SK-N-SH (cell line): ENCODE measurements around the gene DDX24. TPM values are rescaled to one million over a fixed set of nuclear protein-coding genes. Genes with fewer than 3 reads are reported as not detected.

ENCODE experiments used
- CTCF ChIA-PET: fragments of 300-600, 350-600 bp; formaldehyde crosslinking; extraction: SDS; loops from one replicate; lab custom pipeline; 2021; lab: Yijun Ruan, JAX
- POLR2A ChIA-PET: fragments of 350-600 bp; sonication (Branson Sonifier 250); formaldehyde crosslinking; extraction: SDS; loops from one replicate; lab custom pipeline; 2020; ENCODE audit warnings: antibody characterized with exemption, inconsistent platforms; lab: Yijun Ruan, JAX
- DNase-seq: peaks from one replicate; pipeline ENCODE4 v3.0.0; 2012
- H2AFZ ChIP-seq: fragments of 200-600 bp; sonication (generic); 2 replicates; pipeline ENCODE4 v1.8.1; 2016; ENCODE audit warnings: antibody characterized with exemption, mild to moderate bottlenecking, low read depth
- H3F3A ChIP-seq: fragments of 200-600 bp; sonication (generic); replicated peaks from 2 replicates; pipeline ENCODE3; 2016; ENCODE audit warnings: antibody characterized with exemption, mild to moderate bottlenecking; ENCODE audit not compliant: insufficient read depth
- H3K27ac ChIP-seq, 2 experiments: fragments of 200-500 bp in 1 of 2; fragments of 200-600 bp in 1 of 2; sonication (Bioruptor generic) in 1 of 2; sonication (generic), shearing (Covaris generic) in 1 of 2; 2 replicates each; pipeline versions ENCODE4 v1.5.1 to v1.6.1; 2014 to 2016; ENCODE audit warnings: low read depth in 2 of 2, inconsistent platforms in 1 of 2, low read length in 1 of 2, mild to moderate bottlenecking in 1 of 2, mixed read lengths in 1 of 2
- H3K27me3 ChIP-seq: fragments of 200-600 bp; sonication (generic), shearing (Covaris generic); 2 replicates; pipeline ENCODE4 v1.6.1; 2016; ENCODE audit warnings: mixed run types; ENCODE audit not compliant: insufficient read depth
- H3K36me3 ChIP-seq, 2 experiments: fragments of 200-500 bp in 1 of 2; fragments of 200-600 bp in 1 of 2; sonication (Bioruptor generic) in 1 of 2; sonication (generic) in 1 of 2; replicated peaks in 1 of 2; 2 replicates each; pipeline versions ENCODE3 to v1.5.1; 2014 to 2016; ENCODE audit warnings: low read length in 1 of 2, mild to moderate bottlenecking in 1 of 2; ENCODE audit not compliant: insufficient read depth in 2 of 2, control insufficient read depth in 1 of 2
- H3K4me1 ChIP-seq, 2 experiments: fragments of 200-500 bp in 1 of 2; fragments of 200-600 bp in 1 of 2; sonication (Bioruptor generic) in 1 of 2; sonication (generic), shearing (Covaris generic) in 1 of 2; 2 replicates each; pipeline versions ENCODE4 v1.5.1 to v1.6.1; 2014 to 2016; ENCODE audit warnings: low read depth in 1 of 2, low read length in 1 of 2, mixed run types in 1 of 2; ENCODE audit not compliant: insufficient read depth in 2 of 2, control insufficient read depth in 1 of 2
- H3K4me2 ChIP-seq: fragments of 200-600 bp; sonication (generic), shearing (Covaris generic); 2 replicates; pipeline ENCODE4 v1.6.1; 2017; ENCODE audit warnings: mixed run types
- H3K4me3 ChIP-seq, 2 experiments: fragments of 200-500 bp in 1 of 2; fragments of 200-600 bp in 1 of 2; sonication (Bioruptor generic) in 1 of 2; sonication (generic), shearing (Covaris generic) in 1 of 2; 2 replicates each; pipeline versions ENCODE4 v1.5.1 to v1.8.1; 2014 to 2016; ENCODE audit warnings: low read depth in 2 of 2, inconsistent platforms in 1 of 2, low read length in 1 of 2, mild to moderate bottlenecking in 1 of 2, mixed read lengths in 1 of 2, moderate library complexity in 1 of 2
- H3K79me2 ChIP-seq: fragments of 200-600 bp; sonication (generic); 2 replicates; pipeline ENCODE4 v1.8.1; 2017; ENCODE audit warnings: mild to moderate bottlenecking; ENCODE audit not compliant: insufficient read depth
- H3K9ac ChIP-seq: fragments of 200-600 bp; sonication (generic); 2 replicates; pipeline ENCODE4 v1.6.1; 2017; ENCODE audit warnings: mixed run types
- H3K9me2 ChIP-seq: fragments of 200-600 bp; sonication (generic); 2 replicates; pipeline ENCODE4 v1.6.1; 2017; ENCODE audit warnings: mixed run types
- H3K9me3 ChIP-seq: fragments of 200-600 bp; sonication (generic); 2 replicates; pipeline ENCODE4 v1.6.1; 2017; ENCODE audit warnings: mixed run types, mild to moderate bottlenecking, moderate library complexity
- H4K20me1 ChIP-seq: fragments of 200-600 bp; sonication (generic); 2 replicates; pipeline ENCODE4 v1.6.1; 2017; ENCODE audit warnings: mild to moderate bottlenecking, mixed run types; ENCODE audit not compliant: insufficient read depth
- CHD2 ChIP-seq: fragments of 150-350 bp; IDR thresholded peaks from 2 replicates; pipeline ENCODE4 v1.6.1; 2018; ENCODE audit warnings: low read length; ENCODE audit not compliant: partially characterized antibody
- ELF1 ChIP-seq: IDR thresholded peaks from 2 replicates; pipeline ENCODE4 v1.4.0; 2012
- EP300 ChIP-seq, 2 experiments: IDR thresholded peaks; 2 replicates each; pipeline versions ENCODE4 v1.4.0 to v1.6.1; 2012; ENCODE audit warnings: borderline replicate concordance in 1 of 2, low read depth in 1 of 2, low read length in 1 of 2
- GABPA ChIP-seq: IDR thresholded peaks from 2 replicates; pipeline ENCODE4 v1.4.0; 2012; ENCODE audit warnings: low read depth, mild to moderate bottlenecking
- GATA2 ChIP-seq: sonication (generic); formaldehyde crosslinking; IDR thresholded peaks from 2 replicates; pipeline ENCODE4 v1.5.0; 2020; ENCODE audit warnings: mild to moderate bottlenecking, missing genetic modification reagents
- MEF2A ChIP-seq: IDR thresholded peaks from 2 replicates; pipeline ENCODE4 v1.4.0; 2012; ENCODE audit warnings: low read depth, borderline replicate concordance
- MXI1 ChIP-seq: IDR thresholded peaks from 2 replicates; pipeline ENCODE4 v1.6.1; 2012; ENCODE audit warnings: mild to moderate bottlenecking, low read depth, low read length, improper control_type of control experiment
- NRF1 ChIP-seq: IDR thresholded peaks from 2 replicates; pipeline ENCODE4 v1.6.1; 2012; ENCODE audit warnings: low read depth, mild to moderate bottlenecking, low read length
- POLR2AphosphoS5 ChIP-seq: IDR thresholded peaks from 2 replicates; pipeline ENCODE4 v1.6.1; 2012; ENCODE audit warnings: low read depth, low read length
- RAD21 ChIP-seq: IDR thresholded peaks from 2 replicates; pipeline ENCODE4 v1.6.1; 2012; ENCODE audit warnings: mild to moderate bottlenecking, low read length
- RXRA ChIP-seq: IDR thresholded peaks from 2 replicates; pipeline ENCODE4 v1.4.0; 2012; ENCODE audit warnings: low read depth, mild to moderate bottlenecking, borderline replicate concordance
- SIN3A ChIP-seq: IDR thresholded peaks from 2 replicates; pipeline ENCODE4 v1.6.1; 2012; ENCODE audit warnings: low read depth, mild to moderate bottlenecking, low read length, moderate library complexity, borderline replicate concordance
- SMC3 ChIP-seq: IDR thresholded peaks from 2 replicates; pipeline ENCODE4 v1.6.1; 2012; ENCODE audit warnings: low read depth, low read length, improper control_type of control experiment
- TAF1 ChIP-seq: IDR thresholded peaks from 2 replicates; pipeline ENCODE4 v1.6.1; 2012; ENCODE audit warnings: low read depth, mild to moderate bottlenecking, low read length, moderate library complexity, borderline replicate concordance
- TCF12 ChIP-seq: IDR thresholded peaks from 2 replicates; pipeline ENCODE4 v1.4.0; 2012
- YY1 ChIP-seq: IDR thresholded peaks from 2 replicates; pipeline ENCODE4 v1.4.0; 2012; ENCODE audit warnings: low read depth, mild to moderate bottlenecking
- WGBS: methylation state at CpG from one replicate; pipeline ENCODE4 v1.1.6; 2017; ENCODE audit warnings: low lambda C conversion rate; 5-methylcytosine and 5-hydroxymethylcytosine counted together
- polyA plus RNA-seq, 3 experiments: library from polyadenylated mRNA; depleted of rRNA; stranded (reverse); fragments of >200 nt; gene quantifications; 2 replicates each; pipeline ENCODE4 v1.2.3, GENCODE V29; 2012
- TF ChIP-seq, protein P1 (sequence below): IDR thresholded peaks from 2 replicates; pipeline ENCODE4 v1.4.0; 2012; ENCODE audit warnings: low read depth, borderline replicate concordance
- TF ChIP-seq, protein P2 (sequence below): IDR thresholded peaks from 2 replicates; pipeline ENCODE4 v1.4.0; 2012; ENCODE audit warnings: low read depth
- TF ChIP-seq, protein P3 (sequence below): fragments of 150-350 bp; IDR thresholded peaks from 2 replicates; pipeline ENCODE4 v1.6.1; 2016; ENCODE audit warnings: mild to moderate bottlenecking, low read depth, low read length
- TF ChIP-seq, protein P4 (sequence below): fragments of 200-600 bp; sonication (generic); IDR thresholded peaks from 2 replicates; pipeline ENCODE4 v1.6.1; 2017; ENCODE audit warnings: antibody characterized with exemption, mild to moderate bottlenecking, moderate library complexity
- TF ChIP-seq, protein P5 (sequence below): fragments of 150-350 bp; IDR thresholded peaks from 2 replicates; pipeline ENCODE4 v1.6.1; 2017; ENCODE audit warnings: antibody characterized with exemption, low read length, low read depth, borderline replicate concordance

The DDX24 gene, protein sequence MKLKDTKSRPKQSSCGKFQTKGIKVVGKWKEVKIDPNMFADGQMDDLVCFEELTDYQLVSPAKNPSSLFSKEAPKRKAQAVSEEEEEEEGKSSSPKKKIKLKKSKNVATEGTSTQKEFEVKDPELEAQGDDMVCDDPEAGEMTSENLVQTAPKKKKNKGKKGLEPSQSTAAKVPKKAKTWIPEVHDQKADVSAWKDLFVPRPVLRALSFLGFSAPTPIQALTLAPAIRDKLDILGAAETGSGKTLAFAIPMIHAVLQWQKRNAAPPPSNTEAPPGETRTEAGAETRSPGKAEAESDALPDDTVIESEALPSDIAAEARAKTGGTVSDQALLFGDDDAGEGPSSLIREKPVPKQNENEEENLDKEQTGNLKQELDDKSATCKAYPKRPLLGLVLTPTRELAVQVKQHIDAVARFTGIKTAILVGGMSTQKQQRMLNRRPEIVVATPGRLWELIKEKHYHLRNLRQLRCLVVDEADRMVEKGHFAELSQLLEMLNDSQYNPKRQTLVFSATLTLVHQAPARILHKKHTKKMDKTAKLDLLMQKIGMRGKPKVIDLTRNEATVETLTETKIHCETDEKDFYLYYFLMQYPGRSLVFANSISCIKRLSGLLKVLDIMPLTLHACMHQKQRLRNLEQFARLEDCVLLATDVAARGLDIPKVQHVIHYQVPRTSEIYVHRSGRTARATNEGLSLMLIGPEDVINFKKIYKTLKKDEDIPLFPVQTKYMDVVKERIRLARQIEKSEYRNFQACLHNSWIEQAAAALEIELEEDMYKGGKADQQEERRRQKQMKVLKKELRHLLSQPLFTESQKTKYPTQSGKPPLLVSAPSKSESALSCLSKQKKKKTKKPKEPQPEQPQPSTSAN
- polyA plus RNA-seq (2012; rRNA removed): 108 and 148 TPM in 2 replicates
- polyA plus RNA-seq (2012; cell fraction: cytosol; rRNA removed): 109 and 110 TPM in 2 replicates
- polyA plus RNA-seq (2012; cell fraction: nucleus; rRNA removed): 208 and 215 TPM in 2 replicates

DNA sequence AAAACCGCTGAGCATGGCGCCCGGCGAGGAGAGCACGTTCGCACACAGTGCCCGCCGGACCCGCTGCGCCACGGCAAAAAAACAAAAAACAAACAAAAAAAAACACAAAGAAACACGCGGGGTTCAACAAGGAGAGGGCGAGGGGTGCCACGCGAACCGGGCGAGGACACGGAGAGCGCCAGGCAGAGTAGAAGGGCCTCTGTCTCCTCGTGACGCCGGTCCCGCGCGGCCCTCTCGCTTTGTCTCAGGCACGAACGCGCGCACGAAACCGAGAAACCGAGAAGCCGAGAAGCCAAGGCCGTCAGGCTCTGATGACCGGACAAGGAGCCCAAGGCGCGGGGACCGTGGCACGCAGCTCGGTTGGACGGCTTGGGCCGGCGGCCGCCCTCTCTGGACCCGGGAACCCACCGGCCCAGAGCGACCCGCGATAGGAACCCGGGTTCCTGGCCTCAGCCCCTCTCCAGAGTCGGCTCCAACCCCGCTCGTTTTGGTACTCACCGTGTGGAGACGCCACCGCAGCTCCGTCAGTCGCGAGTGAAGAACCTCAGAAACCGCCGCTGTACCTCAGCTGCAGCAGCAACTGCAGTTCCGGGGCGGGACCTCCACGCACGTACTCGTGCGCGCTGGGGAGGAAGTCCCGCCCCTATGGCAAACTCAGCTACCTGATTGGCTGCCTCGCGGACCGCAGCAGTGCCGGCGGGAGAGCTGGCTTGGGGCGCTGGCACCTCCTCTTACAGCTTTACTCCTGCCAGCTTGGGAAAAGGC lies at the start of gene DDX24, which contains the start of gene IFI27L1:
Gene DDX24 (minus strand): TSS at position 582 of the 765 bp plus-strand sequence. CDS start 1,460 bp downstream, outside the sequence.
Gene IFI27L1 (plus strand): TSS at position 690 of the 765 bp plus-strand sequence. CDS start 15,628 bp downstream, outside the sequence.
- H3K9me3 ChIP-seq: no peaks in the 10 kb centered on the region; the same call in 1 of the 2 replicates
- ChIA-PET POLR2A (interaction anchor here (1.1 kb wide), 1 partner anchor 35 kb away, joined by 4 read pairs; no protein-coding TSS in a partner anchor), CTCF (interaction anchor here (1.0 to 2.6 kb wide), 4 partner anchors 16 to 56 kb away, joined by 3 to 14 read pairs (median 4); partner anchors contain the start of gene IFI27L2)
- 3% methylated on average over 26 of the region's 77 CpGs for whole genome bisulfite sequencing
- DNase-seq: peak; percentile 97
- peaks cover 26 to 27% of the 10 kb centered on the region in 2 experiments for H3K36me3 ChIP-seq
- H3F3A ChIP-seq: no peaks in the 10 kb centered on the region
- peaks cover 67% of the 10 kb centered on the region for H3K79me2 ChIP-seq
- peak within 1 kb of the TSS; percentile 94 for H3K4me2 ChIP-seq
- H2AFZ ChIP-seq: peak within 1 kb of the TSS; percentile 98
- peak within 1 kb of the TSS; percentile 96 to 99 for H3K4me3 ChIP-seq
- no peaks in the 10 kb centered on the region for H3K9me2 ChIP-seq
- peak within 1 kb of the TSS; percentile 83 for H3K9ac ChIP-seq
- H4K20me1 ChIP-seq: peaks cover 30% of the 10 kb centered on the region
- TF ChIP-seq CHD2: peak; percentile 65
- TF ChIP-seq RAD21: no peak
- no peak for TF ChIP-seq RXRA
- TF ChIP-seq, protein P1, sequence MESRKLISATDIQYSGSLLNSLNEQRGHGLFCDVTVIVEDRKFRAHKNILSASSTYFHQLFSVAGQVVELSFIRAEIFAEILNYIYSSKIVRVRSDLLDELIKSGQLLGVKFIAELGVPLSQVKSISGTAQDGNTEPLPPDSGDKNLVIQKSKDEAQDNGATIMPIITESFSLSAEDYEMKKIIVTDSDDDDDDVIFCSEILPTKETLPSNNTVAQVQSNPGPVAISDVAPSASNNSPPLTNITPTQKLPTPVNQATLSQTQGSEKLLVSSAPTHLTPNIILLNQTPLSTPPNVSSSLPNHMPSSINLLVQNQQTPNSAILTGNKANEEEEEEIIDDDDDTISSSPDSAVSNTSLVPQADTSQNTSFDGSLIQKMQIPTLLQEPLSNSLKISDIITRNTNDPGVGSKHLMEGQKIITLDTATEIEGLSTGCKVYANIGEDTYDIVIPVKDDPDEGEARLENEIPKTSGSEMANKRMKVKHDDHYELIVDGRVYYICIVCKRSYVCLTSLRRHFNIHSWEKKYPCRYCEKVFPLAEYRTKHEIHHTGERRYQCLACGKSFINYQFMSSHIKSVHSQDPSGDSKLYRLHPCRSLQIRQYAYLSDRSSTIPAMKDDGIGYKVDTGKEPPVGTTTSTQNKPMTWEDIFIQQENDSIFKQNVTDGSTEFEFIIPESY: no peak
- TF ChIP-seq MXI1: peak; percentile 63; the same call in 1 of the 2 replicates
- 0 out of 2 replicates have a peak, but pooled peaks have one; percentile 52 for TF ChIP-seq SIN3A
- TF ChIP-seq EP300 (IDR thresholded peaks at IDR 0.05; ENCODE audit: borderline replicate concordance in 1 of 2, low read depth in 1 of 2, low read length in 1 of 2): no peak
- no peak for TF ChIP-seq NRF1
- TF ChIP-seq, protein P2, sequence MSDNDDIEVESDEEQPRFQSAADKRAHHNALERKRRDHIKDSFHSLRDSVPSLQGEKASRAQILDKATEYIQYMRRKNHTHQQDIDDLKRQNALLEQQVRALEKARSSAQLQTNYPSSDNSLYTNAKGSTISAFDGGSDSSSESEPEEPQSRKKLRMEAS: peak; percentile 72
- peak; percentile 90 for TF ChIP-seq GABPA
- TF ChIP-seq, protein P3, sequence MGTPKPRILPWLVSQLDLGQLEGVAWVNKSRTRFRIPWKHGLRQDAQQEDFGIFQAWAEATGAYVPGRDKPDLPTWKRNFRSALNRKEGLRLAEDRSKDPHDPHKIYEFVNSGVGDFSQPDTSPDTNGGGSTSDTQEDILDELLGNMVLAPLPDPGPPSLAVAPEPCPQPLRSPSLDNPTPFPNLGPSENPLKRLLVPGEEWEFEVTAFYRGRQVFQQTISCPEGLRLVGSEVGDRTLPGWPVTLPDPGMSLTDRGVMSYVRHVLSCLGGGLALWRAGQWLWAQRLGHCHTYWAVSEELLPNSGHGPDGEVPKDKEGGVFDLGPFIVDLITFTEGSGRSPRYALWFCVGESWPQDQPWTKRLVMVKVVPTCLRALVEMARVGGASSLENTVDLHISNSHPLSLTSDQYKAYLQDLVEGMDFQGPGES: no peak
- TF ChIP-seq POLR2AphosphoS5: peak; percentile 85; the same call in 1 of the 2 replicates
- TF ChIP-seq MEF2A: no peak
- no peak for TF ChIP-seq GATA2
- TF ChIP-seq, protein P4, sequence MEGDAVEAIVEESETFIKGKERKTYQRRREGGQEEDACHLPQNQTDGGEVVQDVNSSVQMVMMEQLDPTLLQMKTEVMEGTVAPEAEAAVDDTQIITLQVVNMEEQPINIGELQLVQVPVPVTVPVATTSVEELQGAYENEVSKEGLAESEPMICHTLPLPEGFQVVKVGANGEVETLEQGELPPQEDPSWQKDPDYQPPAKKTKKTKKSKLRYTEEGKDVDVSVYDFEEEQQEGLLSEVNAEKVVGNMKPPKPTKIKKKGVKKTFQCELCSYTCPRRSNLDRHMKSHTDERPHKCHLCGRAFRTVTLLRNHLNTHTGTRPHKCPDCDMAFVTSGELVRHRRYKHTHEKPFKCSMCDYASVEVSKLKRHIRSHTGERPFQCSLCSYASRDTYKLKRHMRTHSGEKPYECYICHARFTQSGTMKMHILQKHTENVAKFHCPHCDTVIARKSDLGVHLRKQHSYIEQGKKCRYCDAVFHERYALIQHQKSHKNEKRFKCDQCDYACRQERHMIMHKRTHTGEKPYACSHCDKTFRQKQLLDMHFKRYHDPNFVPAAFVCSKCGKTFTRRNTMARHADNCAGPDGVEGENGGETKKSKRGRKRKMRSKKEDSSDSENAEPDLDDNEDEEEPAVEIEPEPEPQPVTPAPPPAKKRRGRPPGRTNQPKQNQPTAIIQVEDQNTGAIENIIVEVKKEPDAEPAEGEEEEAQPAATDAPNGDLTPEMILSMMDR: no peak
- 0 out of 2 replicates have a peak, but pooled peaks have one; percentile 2 for TF ChIP-seq SMC3
- TF ChIP-seq, protein P5, sequence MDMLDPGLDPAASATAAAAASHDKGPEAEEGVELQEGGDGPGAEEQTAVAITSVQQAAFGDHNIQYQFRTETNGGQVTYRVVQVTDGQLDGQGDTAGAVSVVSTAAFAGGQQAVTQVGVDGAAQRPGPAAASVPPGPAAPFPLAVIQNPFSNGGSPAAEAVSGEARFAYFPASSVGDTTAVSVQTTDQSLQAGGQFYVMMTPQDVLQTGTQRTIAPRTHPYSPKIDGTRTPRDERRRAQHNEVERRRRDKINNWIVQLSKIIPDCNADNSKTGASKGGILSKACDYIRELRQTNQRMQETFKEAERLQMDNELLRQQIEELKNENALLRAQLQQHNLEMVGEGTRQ: no peak
- no peak for TF ChIP-seq TCF12
- TF ChIP-seq TAF1: peak; percentile 85
- TF ChIP-seq ELF1: peak; percentile 38; the same call in 1 of the 2 replicates
- peak; percentile 52; the same call in 1 of the 2 replicates for TF ChIP-seq YY1
- peak within 1 kb of the TSS; percentile 81 to 85 for H3K27ac ChIP-seq
- H3K4me1 ChIP-seq: peaks cover 12 to 30% of the 10 kb centered on the region in 2 experiments; a peak in 3 of 4 replicates
- no peaks in the 10 kb centered on the region for H3K27me3 ChIP-seq
